MM.1S (cell line): ENCODE data around the gene FHIT.

Experiments
- DNase-seq: peaks from one replicate; pipeline ENCODE4 v3.0.0-alpha.2; 2015
- H2AFZ ChIP-seq: fragments of 300-600 bp; sonication (generic); 2 replicates; pipeline ENCODE4 v1.6.0; 2016; ENCODE audit warnings: antibody characterized with exemption, low read length
- H3F3A ChIP-seq: fragments of 300-600 bp; sonication (generic); 2 replicates; pipeline ENCODE4 v1.6.1; 2016; ENCODE audit warnings: mild to moderate bottlenecking, antibody characterized with exemption, low read length, moderate library complexity, mixed read lengths; ENCODE audit not compliant: insufficient read depth
- H3K27ac ChIP-seq: fragments of 300-600 bp; sonication (generic); 2 replicates; pipeline ENCODE4 v1.5.1; 2016; ENCODE audit warnings: mild to moderate bottlenecking, low read length
- H3K27me3 ChIP-seq: fragments of 300-600 bp; sonication (generic); replicated peaks from 2 replicates; pipeline ENCODE4 v1.6.0; 2016; ENCODE audit warnings: low read length; ENCODE audit not compliant: insufficient read depth
- H3K36me3 ChIP-seq: fragments of 300-600 bp; sonication (generic); replicated peaks from 2 replicates; pipeline ENCODE4 v1.6.1; 2016; ENCODE audit warnings: mild to moderate bottlenecking, low read length, mixed read lengths; ENCODE audit not compliant: insufficient read depth
- H3K4me1 ChIP-seq: fragments of 300-600 bp; sonication (generic); 2 replicates; pipeline ENCODE4 v1.6.1; 2016; ENCODE audit warnings: low read length, mixed read lengths
- H3K4me2 ChIP-seq: fragments of 300-600 bp; sonication (generic); 2 replicates; pipeline ENCODE4 v1.6.0; 2016; ENCODE audit warnings: low read depth, low read length
- H3K4me3 ChIP-seq: fragments of 300-600 bp; sonication (generic); 2 replicates; pipeline ENCODE4 v1.5.1; 2016; ENCODE audit warnings: low read length, mixed read lengths
- H3K79me2 ChIP-seq: fragments of 300-600 bp; sonication (generic); 2 replicates; pipeline ENCODE4 v1.6.1; 2016; ENCODE audit warnings: mixed run types, low read length, mixed read lengths
- H3K9ac ChIP-seq: fragments of 300-600 bp; sonication (generic); 2 replicates; pipeline ENCODE4 v1.6.1; 2016; ENCODE audit warnings: low read length, mixed read lengths
- H3K9me2 ChIP-seq: fragments of 300-600 bp; sonication (generic); replicated peaks from 2 replicates; pipeline ENCODE4 v1.6.1; 2016; ENCODE audit warnings: mild to moderate bottlenecking, low read length, mixed read lengths; ENCODE audit not compliant: insufficient read depth
- H3K9me3 ChIP-seq: fragments of 300-600 bp; sonication (generic); replicated peaks from 2 replicates; pipeline ENCODE4 v1.6.1; 2016; ENCODE audit warnings: mild to moderate bottlenecking, low read length, mixed read lengths; ENCODE audit not compliant: insufficient read depth
- H4K20me1 ChIP-seq: fragments of 300-600 bp; sonication (generic); 2 replicates; pipeline ENCODE4 v1.6.1; 2016; ENCODE audit warnings: mild to moderate bottlenecking, low read length, moderate library complexity, mixed read lengths; ENCODE audit not compliant: insufficient read depth
- EZH2 ChIP-seq: fragments of 300-600 bp; sonication (generic); optimal IDR thresholded peaks from 2 replicates; pipeline ENCODE3; 2017; ENCODE audit warnings: low read depth, mild to moderate bottlenecking, antibody characterized with exemption, low read length, mixed read lengths
- EZH2phosphoT487 ChIP-seq: fragments of 300-600 bp; sonication (generic); IDR thresholded peaks from 2 replicates; pipeline ENCODE4 v1.6.1; 2018; ENCODE audit warnings: antibody characterized with exemption, low read length
- TF ChIP-seq, protein P1 (sequence below): fragments of 300-600 bp; sonication (generic); IDR thresholded peaks from 2 replicates; pipeline ENCODE4 v1.5.1; 2016; ENCODE audit warnings: antibody characterized with exemption, low read length, mixed read lengths

The FHIT gene

DNA sequence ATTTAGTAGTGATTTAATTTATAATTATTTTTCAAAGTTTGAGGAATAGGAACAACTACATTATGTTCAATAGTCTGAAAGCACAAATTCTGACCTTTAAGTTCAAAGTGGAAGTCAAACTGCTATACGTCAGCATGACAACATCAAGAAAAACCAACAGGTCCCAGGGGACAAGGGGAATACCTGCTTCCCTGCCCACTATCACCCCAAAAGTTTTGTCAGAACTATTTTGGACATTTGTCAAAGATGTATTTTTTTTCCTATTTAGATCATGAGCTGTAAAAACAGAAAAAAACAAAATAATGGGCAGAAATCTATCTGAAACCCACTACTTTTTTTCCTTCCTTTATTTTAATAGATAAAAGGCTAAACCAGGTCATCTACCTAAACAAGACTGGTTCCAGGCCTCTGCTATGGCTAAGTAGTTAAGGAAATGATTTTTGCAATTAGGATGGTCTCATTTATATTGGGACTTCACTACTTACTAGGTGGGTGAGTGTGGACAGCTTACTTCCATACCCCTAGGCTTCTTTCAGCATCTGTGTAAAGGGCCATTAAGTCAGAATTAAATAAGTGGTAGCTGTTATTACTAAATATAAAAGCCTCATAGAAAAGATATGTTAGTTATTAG, 746.3 kb downstream of the FHIT start:
- H3K9me2 ChIP-seq: no peaks in the 10 kb centered on the region

DNA sequence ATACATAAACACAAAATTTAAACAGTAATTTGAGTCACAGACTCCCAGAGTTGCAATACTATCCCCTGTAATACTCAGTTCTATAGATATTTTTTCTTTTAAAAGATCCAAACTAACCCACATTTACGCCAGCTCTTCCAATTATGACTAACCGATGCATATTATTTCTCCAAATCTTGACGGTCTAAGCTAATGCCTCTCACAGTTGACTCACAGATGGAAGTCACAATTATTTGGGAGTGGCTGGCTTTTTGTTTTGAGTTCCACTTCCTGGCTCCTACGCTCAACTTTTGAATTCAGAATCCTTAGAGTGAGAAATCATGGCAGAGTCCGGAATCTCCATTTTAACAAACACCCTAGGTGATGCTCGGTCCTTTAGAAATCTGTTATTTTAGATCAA, 749.9 kb downstream of the FHIT start:
- Histone ChIP-seq H3K27ac (no peak overlapping the region), H3K9me3 (no peaks in the 10 kb centered on the region), H3K4me2 (no peak overlapping the region), H3K9me2 (no peaks in the 10 kb centered on the region), H3F3A (no peaks in the 10 kb centered on the region), H2AFZ (no peak overlapping the region), H3K27me3 (no peaks in the 10 kb centered on the region), H3K4me3 (no peak overlapping the region), H3K36me3 (no peaks in the 10 kb centered on the region), H3K4me1 (no peaks in the 10 kb centered on the region), H3K9ac (no peak overlapping the region), H3K79me2 (no peaks in the 10 kb centered on the region), H4K20me1 (no peaks in the 10 kb centered on the region)
- TF ChIP-seq EZH2phosphoT487: no peak
- TF ChIP-seq, protein P1, sequence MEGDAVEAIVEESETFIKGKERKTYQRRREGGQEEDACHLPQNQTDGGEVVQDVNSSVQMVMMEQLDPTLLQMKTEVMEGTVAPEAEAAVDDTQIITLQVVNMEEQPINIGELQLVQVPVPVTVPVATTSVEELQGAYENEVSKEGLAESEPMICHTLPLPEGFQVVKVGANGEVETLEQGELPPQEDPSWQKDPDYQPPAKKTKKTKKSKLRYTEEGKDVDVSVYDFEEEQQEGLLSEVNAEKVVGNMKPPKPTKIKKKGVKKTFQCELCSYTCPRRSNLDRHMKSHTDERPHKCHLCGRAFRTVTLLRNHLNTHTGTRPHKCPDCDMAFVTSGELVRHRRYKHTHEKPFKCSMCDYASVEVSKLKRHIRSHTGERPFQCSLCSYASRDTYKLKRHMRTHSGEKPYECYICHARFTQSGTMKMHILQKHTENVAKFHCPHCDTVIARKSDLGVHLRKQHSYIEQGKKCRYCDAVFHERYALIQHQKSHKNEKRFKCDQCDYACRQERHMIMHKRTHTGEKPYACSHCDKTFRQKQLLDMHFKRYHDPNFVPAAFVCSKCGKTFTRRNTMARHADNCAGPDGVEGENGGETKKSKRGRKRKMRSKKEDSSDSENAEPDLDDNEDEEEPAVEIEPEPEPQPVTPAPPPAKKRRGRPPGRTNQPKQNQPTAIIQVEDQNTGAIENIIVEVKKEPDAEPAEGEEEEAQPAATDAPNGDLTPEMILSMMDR: no peak
- TF ChIP-seq EZH2: no peak
- no peak for DNase-seq

More for the DNA sequence above, 746.3 kb downstream of the FHIT start:
- no peaks in the 10 kb centered on the region for H3K79me2 ChIP-seq
- H3F3A ChIP-seq: no peaks in the 10 kb centered on the region
- no peaks in the 10 kb centered on the region for H3K4me1 ChIP-seq
- no peaks in the 10 kb centered on the region for H3K36me3 ChIP-seq
- no peak overlapping the region for H3K4me2 ChIP-seq
- H3K9ac ChIP-seq: no peak overlapping the region
- no peaks in the 10 kb centered on the region for H4K20me1 ChIP-seq
- no peaks in the 10 kb centered on the region for H3K9me3 ChIP-seq
- DNase-seq: no peak
- no peak overlapping the region for H3K27ac ChIP-seq
- H3K27me3 ChIP-seq: no peaks in the 10 kb centered on the region
- TF ChIP-seq EZH2: no peak
- TF ChIP-seq, protein P1: no peak
- H2AFZ ChIP-seq: no peak overlapping the region
- no peak overlapping the region for H3K4me3 ChIP-seq

DNA sequence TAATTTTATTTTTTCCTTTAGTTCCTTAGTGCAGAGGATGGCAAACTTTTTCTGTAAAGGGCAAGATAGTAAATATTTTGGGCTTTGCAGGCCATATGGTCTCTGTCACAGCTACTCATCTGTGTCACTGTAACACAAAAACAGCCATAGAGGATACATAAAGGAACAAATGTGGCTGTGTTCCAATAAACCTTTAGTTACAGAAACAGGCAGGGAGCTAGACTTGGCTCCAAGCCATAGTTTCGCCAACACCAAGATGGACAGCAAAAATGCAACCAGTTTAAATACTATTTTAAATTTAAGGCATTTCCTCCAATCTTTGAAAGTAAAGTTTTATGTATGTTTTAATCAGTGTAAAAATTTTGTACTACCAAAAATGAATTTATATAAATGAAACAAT, 753.4 kb downstream of the FHIT start:
- H3K4me1 ChIP-seq: no peaks in the 10 kb centered on the region
- no peak overlapping the region for H3K27ac ChIP-seq
- TF ChIP-seq, protein P1: no peak
- TF ChIP-seq EZH2phosphoT487 (no peak), EZH2 (no peak)
- H3K27me3 ChIP-seq: no peaks in the 10 kb centered on the region
- H3F3A ChIP-seq: no peaks in the 10 kb centered on the region
- no peak overlapping the region for H2AFZ ChIP-seq
- H4K20me1 ChIP-seq: no peaks in the 10 kb centered on the region
- H3K79me2 ChIP-seq: no peaks in the 10 kb centered on the region
- no peaks in the 10 kb centered on the region for H3K9me3 ChIP-seq
- no peaks in the 10 kb centered on the region for H3K36me3 ChIP-seq
- no peak overlapping the region for H3K4me2 ChIP-seq
- H3K9me2 ChIP-seq: no peaks in the 10 kb centered on the region
- H3K4me3 ChIP-seq: no peak overlapping the region
- no peak overlapping the region for H3K9ac ChIP-seq
- no peak for DNase-seq
